Measurements from ENCODE around the gene GBGT1.

- TF ChIP-seq ZEB2 (IDR thresholded peaks at IDR 0.05), result no peak
- no peak for TF ChIP-seq UBTF (IDR thresholded peaks at IDR 0.05; ENCODE audit: borderline replicate concordance in 1 of 2, low read depth in 2 of 2, low read length in 2 of 2)
- TF ChIP-seq CEBPB (tag; IDR thresholded peaks at IDR 0.05), result no peak
- TF ChIP-seq FOXJ3 (CRISPR knock-in tag; IDR thresholded peaks at IDR 0.05), result no peak
- TF ChIP-seq, protein P1, sequence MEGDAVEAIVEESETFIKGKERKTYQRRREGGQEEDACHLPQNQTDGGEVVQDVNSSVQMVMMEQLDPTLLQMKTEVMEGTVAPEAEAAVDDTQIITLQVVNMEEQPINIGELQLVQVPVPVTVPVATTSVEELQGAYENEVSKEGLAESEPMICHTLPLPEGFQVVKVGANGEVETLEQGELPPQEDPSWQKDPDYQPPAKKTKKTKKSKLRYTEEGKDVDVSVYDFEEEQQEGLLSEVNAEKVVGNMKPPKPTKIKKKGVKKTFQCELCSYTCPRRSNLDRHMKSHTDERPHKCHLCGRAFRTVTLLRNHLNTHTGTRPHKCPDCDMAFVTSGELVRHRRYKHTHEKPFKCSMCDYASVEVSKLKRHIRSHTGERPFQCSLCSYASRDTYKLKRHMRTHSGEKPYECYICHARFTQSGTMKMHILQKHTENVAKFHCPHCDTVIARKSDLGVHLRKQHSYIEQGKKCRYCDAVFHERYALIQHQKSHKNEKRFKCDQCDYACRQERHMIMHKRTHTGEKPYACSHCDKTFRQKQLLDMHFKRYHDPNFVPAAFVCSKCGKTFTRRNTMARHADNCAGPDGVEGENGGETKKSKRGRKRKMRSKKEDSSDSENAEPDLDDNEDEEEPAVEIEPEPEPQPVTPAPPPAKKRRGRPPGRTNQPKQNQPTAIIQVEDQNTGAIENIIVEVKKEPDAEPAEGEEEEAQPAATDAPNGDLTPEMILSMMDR (IDR thresholded peaks at IDR 0.05 in 2 of 3, conservative IDR thresholded peaks at IDR 0.05 in 1 of 3; ENCODE audit: insufficient read depth in 2 of 3, low read depth in 1 of 3, low read length in 3 of 3), result no peak
- TF ChIP-seq TGIF2 (CRISPR knock-in tag; IDR thresholded peaks at IDR 0.05), result no peak
- TF ChIP-seq NBN (IDR thresholded peaks at IDR 0.05; ENCODE audit: low read depth), result no peak
- TF ChIP-seq, protein P2, sequence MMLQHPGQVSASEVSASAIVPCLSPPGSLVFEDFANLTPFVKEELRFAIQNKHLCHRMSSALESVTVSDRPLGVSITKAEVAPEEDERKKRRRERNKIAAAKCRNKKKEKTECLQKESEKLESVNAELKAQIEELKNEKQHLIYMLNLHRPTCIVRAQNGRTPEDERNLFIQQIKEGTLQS (IDR thresholded peaks at IDR 0.05), result no peak
- TF ChIP-seq, protein P2 (CRISPR knock-in tag; conservative IDR thresholded peaks at IDR 0.05), result no peak
- TF ChIP-seq, protein P3, sequence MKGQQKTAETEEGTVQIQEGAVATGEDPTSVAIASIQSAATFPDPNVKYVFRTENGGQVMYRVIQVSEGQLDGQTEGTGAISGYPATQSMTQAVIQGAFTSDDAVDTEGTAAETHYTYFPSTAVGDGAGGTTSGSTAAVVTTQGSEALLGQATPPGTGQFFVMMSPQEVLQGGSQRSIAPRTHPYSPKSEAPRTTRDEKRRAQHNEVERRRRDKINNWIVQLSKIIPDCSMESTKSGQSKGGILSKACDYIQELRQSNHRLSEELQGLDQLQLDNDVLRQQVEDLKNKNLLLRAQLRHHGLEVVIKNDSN (CRISPR knock-in tag; IDR thresholded peaks at IDR 0.05), result no peak
- TF ChIP-seq ZNF311 (CRISPR knock-in tag; IDR thresholded peaks at IDR 0.05), result no peak
- TF ChIP-seq RFX5 (IDR thresholded peaks at IDR 0.05; ENCODE audit: low read depth, low read length), result no peak
These were observed 37.9 kb upstream of the GBGT1 start for GRCh38 chr9:133201424-133202144.

Measured in K562 (cell line).